ENCODE results near the gene SMIM14.

- TF ChIP-seq CTCF (conservative IDR thresholded peaks at IDR 0.05; ENCODE audit: low read depth, low read length), result no peak
- TF ChIP-seq EZH2 (IDR thresholded peaks at IDR 0.05; ENCODE audit: borderline replicate concordance, low read depth, low read length, poor library complexity, severe bottlenecking), result no peak
These were observed 122.2 kb downstream of the SMIM14 start for GRCh38 chr4:39516407-39516966.
